HG03439 (cell line): ENCODE results near the gene ATAD3C.
"Not testable (repeated sequence)": the region's sequence is repeated elsewhere in the genome, so short reads cannot be mapped to it uniquely, and the experiment has no call there.

ENCODE experiments used
- ATAC-seq: cut with Tn5 transposase; IDR thresholded peaks from one replicate; pipeline ENCODE4 v1.9.1; 2021; ENCODE audit warnings: mild to moderate bottlenecking, moderate library complexity; ENCODE audit not compliant: unreplicated experiment

ATAD3C gene

GRCh38 chr1:1418464-1419362 is 30.8 kb upstream of the ATAD3C start:
- ATAC-seq = no peak

DNA sequence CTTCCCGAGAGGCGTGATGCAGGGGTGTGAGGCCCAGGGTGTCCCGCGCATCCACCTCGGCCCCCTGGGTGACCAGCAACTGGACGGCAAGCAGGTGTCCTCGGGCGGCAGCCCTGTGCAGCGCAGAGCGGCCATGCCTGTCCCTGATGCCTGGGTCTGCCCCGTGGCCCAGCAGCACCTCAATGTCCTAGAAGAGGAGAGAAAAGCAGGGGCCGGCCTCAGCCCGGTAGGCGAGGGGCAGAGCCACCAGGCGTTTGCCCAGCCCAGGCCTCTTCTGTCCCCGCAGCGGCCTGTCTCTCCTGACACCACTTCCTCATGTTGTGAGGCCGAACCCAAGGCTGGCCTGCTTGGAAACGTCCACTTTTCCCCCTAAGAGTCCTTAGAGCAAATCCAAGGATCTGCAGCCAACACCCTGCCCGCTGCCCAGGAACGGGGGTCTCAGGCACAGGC is 30.1 kb upstream of the ATAD3C start:
- no peak for ATAC-seq

- ATAC-seq = no peak
Observed at GRCh38 chr1:1419813-1420653, 29.5 kb upstream of the ATAD3C start.

GRCh38 chr1:1420654-1421141 is 28.8 kb upstream of the ATAD3C start:
- no peak for ATAC-seq

- no peak for ATAC-seq
Observed at GRCh38 chr1:1421147-1421906, 28.2 kb upstream of the ATAD3C start, which contains the start of gene ANKRD65. ANKRD65 (minus strand) TSS chr1:1421276; CDS start chr1:1421005, 271 bp downstream.

DNA sequence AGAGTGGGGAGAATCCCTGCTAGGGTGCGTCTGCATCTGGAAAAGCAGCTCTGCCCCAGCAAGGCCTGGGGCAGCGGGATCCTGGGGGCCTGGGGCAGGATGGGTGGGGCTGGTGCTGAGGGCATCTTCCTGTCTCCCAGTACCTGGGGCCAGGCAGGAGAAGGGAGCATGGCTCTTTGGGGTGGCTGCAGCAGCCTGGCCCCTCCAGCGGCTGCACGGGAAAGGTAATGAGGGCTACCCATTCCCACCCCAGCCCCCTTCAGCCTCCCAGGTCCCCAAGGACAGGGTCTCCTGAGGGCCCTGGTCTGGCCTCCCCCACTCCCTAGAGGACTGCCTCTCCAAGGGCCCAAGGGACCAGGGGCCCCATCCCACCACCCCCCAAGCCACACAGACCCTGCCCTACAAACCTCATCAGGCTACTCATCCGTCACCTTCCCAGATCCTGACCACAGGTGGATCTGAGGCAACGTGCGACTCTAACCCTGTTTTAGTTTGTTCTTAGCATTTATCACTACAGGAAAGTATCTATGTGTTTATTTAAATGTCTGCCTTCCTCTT is 27.5 kb upstream of the ATAD3C start:
- no peak for ATAC-seq

DNA sequence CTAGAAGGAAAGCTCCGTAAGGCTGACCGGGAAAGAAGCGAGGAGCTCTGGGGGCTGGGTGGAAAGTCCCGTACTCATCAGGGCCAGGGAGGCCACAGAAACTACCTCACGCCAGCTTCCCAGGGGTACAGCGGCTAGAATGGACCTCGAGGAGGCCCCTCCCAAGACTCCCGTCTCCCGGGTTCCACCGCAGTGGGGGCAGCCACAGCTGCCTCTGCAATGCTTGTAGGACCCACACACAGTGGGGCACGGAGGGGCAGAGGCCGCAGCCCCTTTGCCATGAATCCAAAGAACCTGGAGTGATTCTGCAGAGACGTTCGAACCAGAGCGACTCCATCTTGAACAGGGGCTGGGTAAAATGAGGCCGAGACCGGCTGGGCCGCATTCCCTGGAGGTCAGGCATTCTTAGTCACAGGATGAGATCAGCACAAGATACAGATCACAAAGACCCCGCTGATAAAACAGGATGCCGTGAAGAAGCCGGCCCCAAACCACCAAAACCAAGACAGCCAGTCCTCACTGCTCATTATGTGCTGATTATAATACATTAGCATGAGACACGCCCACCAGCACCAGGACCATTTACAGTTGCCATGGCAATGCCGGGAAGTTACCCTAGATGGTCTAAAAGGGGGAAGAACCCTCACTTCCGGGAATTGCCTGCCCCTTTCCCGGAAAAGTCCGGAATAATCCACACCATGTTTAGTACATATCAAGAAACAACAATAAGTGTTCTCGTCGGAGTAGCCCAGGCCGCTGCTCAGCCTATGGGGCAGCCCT is 26.8 kb upstream of the ATAD3C start:
- ATAC-seq = no peak

DNA sequence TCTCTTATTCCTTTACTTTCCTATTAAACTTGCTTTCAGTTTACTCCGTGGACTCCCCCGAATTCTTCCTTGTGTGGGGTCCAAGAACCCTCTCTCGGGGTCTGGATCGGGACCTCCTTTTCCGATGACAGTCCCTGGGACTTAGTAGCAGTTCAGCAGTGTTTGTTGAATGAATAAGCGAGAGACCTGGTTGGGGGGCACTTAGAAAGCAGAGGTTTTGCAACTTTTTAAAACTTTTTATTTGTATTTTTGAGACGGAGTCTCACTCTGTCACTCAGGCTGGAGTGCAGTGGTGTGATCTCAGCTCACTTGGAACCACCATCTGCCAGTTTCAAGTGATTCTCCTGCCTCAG is 26.3 kb upstream of the ATAD3C start:
- no peak for ATAC-seq

GRCh38 chr1:1424707-1425106 is 24.8 kb upstream of the ATAD3C start:
- no peak for ATAC-seq

GRCh38 chr1:1425426-1425752 is 24.1 kb upstream of the ATAD3C start:
- ATAC-seq = no peak

DNA sequence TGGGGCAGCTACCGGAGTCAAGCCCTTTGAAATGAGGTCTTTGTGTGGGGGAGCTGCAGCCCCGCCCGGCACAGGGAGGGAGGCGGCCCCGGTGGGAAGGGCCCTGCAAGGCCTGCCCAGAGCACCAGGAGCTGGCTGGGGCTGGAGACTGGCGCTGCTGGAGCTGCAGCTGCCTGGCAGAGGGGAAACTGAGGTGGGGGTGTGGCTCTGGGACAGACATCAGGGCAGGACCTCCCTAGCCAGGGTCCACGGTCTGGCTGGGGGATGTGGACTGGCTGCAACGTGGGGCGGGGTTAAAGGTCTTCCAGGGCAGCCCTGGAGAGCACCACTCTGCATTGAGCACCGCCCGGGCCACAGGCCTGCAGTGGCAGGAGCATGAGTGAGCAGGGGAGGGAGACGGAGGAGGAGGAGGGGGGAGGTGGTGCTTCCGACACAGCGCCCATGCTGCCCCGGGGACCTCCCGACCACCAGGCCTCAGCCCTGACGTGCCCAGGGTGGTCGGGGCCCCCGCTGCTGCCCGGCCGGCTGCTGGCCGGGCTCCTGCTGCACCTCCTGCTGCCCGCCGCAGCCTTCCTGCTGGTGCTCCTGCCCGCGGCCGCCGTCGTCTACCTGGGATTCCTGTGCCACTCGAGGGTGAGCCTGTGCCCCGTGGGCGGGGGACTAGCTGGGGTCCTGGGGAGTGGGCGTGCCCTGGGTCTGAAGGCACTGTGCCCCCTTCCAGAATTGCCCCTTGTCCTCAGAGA is 23.6 kb upstream of the ATAD3C start:
- no peak for ATAC-seq

- no peak for ATAC-seq
Observed at GRCh38 chr1:1426496-1427105, 22.9 kb upstream of the ATAD3C start.

DNA sequence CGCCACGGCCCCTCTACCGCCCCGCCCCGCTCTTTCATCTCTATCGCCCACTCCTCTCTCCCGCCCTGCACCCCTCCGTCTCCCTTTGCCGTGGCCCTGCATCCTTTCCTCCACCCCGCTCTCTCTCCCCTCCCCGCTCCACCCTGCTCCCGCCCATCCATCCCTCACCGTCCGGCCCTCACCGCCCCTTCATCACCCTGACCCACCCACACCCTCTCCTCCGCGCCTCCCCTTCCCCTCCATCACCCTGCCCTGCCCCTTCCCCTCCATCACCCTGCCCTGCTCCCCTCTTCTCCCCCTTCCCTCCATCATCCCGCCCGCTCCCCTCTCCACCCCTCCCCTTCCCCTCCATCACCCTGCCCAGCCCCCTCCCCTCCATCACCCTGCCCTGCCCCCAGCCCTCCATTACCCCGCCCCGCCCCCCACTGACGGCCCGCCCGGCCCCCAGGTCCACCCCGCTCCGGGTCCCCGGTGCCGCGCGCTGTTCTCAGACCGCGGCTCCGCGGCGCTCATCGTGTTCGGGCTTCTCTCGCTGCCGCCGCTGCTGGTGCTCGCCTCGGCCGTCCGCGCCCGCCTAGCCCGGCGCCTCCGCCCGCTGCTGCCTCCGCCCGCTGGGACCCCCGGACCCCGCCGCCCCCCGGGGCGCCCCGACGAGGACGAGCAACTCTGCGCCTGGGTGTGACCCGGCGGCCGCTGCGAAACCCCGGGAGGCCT is 22.2 kb upstream of the ATAD3C start:
- no peak for ATAC-seq

GRCh38 chr1:1427820-1428148 is 21.7 kb upstream of the ATAD3C start:
- ATAC-seq = no peak

DNA sequence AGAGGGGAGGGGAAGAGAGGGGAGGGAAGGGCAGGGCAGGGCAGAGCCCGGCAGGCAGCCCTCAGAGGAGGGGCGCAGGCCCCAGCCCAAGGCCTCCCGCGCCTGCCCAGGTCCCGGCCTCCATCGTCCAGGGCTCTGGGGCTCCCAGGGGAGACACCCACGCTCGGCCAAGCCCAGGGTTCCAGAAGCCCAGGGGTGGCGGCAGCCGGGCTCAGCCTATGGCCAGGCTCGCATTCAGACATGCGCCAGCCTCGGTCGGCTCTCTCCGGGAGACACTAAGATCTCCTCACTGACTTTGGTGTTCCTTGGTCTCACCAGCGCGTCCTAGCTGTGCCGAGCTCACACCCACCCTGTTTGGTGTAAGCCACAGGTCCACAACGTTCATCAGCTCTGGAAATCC is 21.3 kb upstream of the ATAD3C start:
- no peak for ATAC-seq

DNA sequence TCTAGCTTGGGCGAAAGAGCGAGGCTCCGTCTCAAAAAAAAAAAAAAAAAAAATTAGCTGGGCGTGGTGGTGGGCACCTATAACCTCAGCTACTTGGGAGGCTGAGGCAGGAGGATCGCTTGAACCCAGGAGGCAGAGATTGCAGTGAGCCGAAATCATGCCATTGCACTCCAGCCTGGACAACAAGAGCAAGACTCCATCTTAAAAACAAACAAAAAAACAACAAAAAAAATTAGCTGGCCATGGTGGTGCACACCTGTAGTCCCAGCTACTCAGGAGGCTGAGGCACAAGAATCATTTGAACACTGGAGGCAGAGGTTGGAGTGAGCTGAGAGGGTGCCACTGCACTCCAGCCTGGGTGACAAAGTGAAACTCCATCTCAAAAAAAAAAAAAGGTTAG is 20.5 kb upstream of the ATAD3C start:
- ATAC-seq = not testable (repeated sequence)

GRCh38 chr1:1429671-1430073 is 19.8 kb upstream of the ATAD3C start:
- no peak for ATAC-seq
